GM23248 (cell line): ENCODE measurements around the gene CLCF1.

ENCODE experiments used
- EZH2 ChIP-seq: fragments of 200-600 bp; sonication (generic); IDR thresholded peaks from 2 replicates; pipeline ENCODE4 v1.6.1; 2018; ENCODE audit warnings: antibody characterized with exemption, mild to moderate bottlenecking; ENCODE audit not compliant: insufficient read depth, poor library complexity, severe bottlenecking
- EZH2phosphoT487 ChIP-seq: fragments of 200-600 bp; sonication (generic); IDR thresholded peaks from 2 replicates; pipeline ENCODE4 v1.6.1; 2018; ENCODE audit warnings: antibody characterized with exemption, moderate library complexity, mild to moderate bottlenecking, low read depth; ENCODE audit not compliant: insufficient read depth

GRCh38 chr11:67347964-67348749 lies 25.2 kb downstream of the CLCF1 start:
- TF ChIP-seq EZH2 (no peak), EZH2phosphoT487 (no peak)
